Left colon (tissue), 2 donors: ENCODE data around the gene RNU1-4. TPM values are rescaled to one million over a fixed set of nuclear protein-coding genes. Genes with fewer than 3 reads are reported as not detected.
"Not testable (repeated sequence)": the region's sequence is repeated elsewhere in the genome, so short reads cannot be mapped to it uniquely, and the experiment has no call there.

Source experiments
- ATAC-seq: fragments of 200-7000 bp; cut with Tn5 transposase; one replicate; pipeline ENCODE4 v1.9.1; 2020; ENCODE audit warnings: mild to moderate bottlenecking, moderate library complexity
- DNase-seq, 2 donors: peaks; one replicate each; pipeline ENCODE4 v3.0.0-alpha.2; 2020
- intact Hi-C, 2 donors: fragments of 100-400 bp; cut with DNase I in 1 of 2; cut with micrococcal nuclease in 1 of 2; formaldehyde crosslinking; loops; one replicate each; pipeline versions ENCODE4 v1.11.2 to v1.14.0; 2022; cut with DNase I, micrococcal nuclease
- total RNA-seq, 2 donors: library from RNA; stranded (reverse); fragmentation: NEBNext Ultra II Directional; extraction: Animal tissue kit (Norgen Biotek cat#: 25700); gene quantifications; one replicate each; pipeline ENCODE4 v1.2.1, GENCODE V29; 2021
- donor health status: DM: no; HTN: no; CAD: no.
- donor health status: DM: yes; HTN: yes; CAD: no.

Gene RNU1-4
- total RNA-seq, 2 donors from 2014 or later = 3,977 to 5,589 TPM

GRCh38 chr1:16706302-16706701 is 34.0 kb upstream of the RNU1-4 start:
- ATAC-seq, DNase-seq, intact Hi-C loops: not testable (repeated sequence)

GRCh38 chr1:16707130-16708093 is 32.9 kb upstream of the RNU1-4 start:
- DNase-seq, intact Hi-C loops: not testable (repeated sequence)
- peak; percentile 73 for ATAC-seq

- DNase-seq, intact Hi-C loops, ATAC-seq: not testable (repeated sequence)
These were observed 31.6 kb upstream of the RNU1-4 start for GRCh38 chr1:16708704-16709103.

- ATAC-seq = peak; percentile 63
- peak in 1 of 2 donors; percentile 60 for DNase-seq
- intact Hi-C loops = not testable (repeated sequence)
These were observed 30.6 kb upstream of the RNU1-4 start for GRCh38 chr1:16709659-16710087.

- DNase-seq, ATAC-seq, intact Hi-C loops: not testable (repeated sequence)
These were observed 29.7 kb upstream of the RNU1-4 start for GRCh38 chr1:16710618-16711017.

GRCh38 chr1:16712131-16712530 is 28.2 kb upstream of the RNU1-4 start:
- intact Hi-C loops, ATAC-seq, DNase-seq: not testable (repeated sequence)

GRCh38 chr1:16712582-16712981 is 27.7 kb upstream of the RNU1-4 start:
- DNase-seq, intact Hi-C loops, ATAC-seq: not testable (repeated sequence)

- intact Hi-C loops, DNase-seq, ATAC-seq: not testable (repeated sequence)
These were observed 27.3 kb upstream of the RNU1-4 start for GRCh38 chr1:16712984-16713383.

- intact Hi-C loops, DNase-seq, ATAC-seq: not testable (repeated sequence)
These were observed 26.8 kb upstream of the RNU1-4 start for GRCh38 chr1:16713480-16713879.

GRCh38 chr1:16716691-16717335 is 23.5 kb upstream of the RNU1-4 start:
- intact Hi-C loops = no loop called here
- ATAC-seq (no peak), DNase-seq (peak in 1 of 2 donors; percentile 26)

- DNase-seq = no peak
These were observed 22.8 kb upstream of the RNU1-4 start for GRCh38 chr1:16717336-16718098.

GRCh38 chr1:16718099-16718907 is 22.0 kb upstream of the RNU1-4 start:
- intact Hi-C loops, ATAC-seq: not testable (repeated sequence)
- peak in 1 of 2 donors; percentile 22 for DNase-seq

More at GRCh38 chr1:16717336-16718098, 22.8 kb upstream of the RNU1-4 start:
- no peak for ATAC-seq
- intact Hi-C loops = no loop called here

- intact Hi-C loops = no loop called here
- DNase-seq (peak in 1 of 2 donors; percentile 25), ATAC-seq (no peak)
These were observed 21.3 kb upstream of the RNU1-4 start for GRCh38 chr1:16718908-16719533.

GRCh38 chr1:16719571-16720350 is 20.6 kb upstream of the RNU1-4 start:
- intact Hi-C loops = no loop called here
- ATAC-seq = peak; percentile 61
- peak in 1 of 2 donors; percentile 25 for DNase-seq

- ATAC-seq (peak; percentile 49), DNase-seq (peak in 1 of 2 donors; percentile 23)
- intact Hi-C loops = no loop called here
These were observed 19.7 kb upstream of the RNU1-4 start for GRCh38 chr1:16720351-16721223.
